ENCODE results near the gene ENO1.
A peak's percentile ranks its signal among the peaks of the same experiment; 100 is the strongest.

Gene ENO1

GRCh38 chr1:8870103-8870502 is 8.4 kb downstream of the ENO1 start:
- no peak for FAIRE-seq

- FAIRE-seq = no peak
These were observed 10.5 kb downstream of the ENO1 start for GRCh38 chr1:8867878-8868567.

GRCh38 chr1:8866792-8867415 is 11.6 kb downstream of the ENO1 start:
- FAIRE-seq = no peak

- FAIRE-seq = no peak
These were observed 12.2 kb downstream of the ENO1 start for GRCh38 chr1:8866173-8866791.

GRCh38 chr1:8864713-8865344 is 13.7 kb downstream of the ENO1 start:
- FAIRE-seq = no peak

- no peak for FAIRE-seq
These were observed 14.7 kb downstream of the ENO1 start for GRCh38 chr1:8863794-8864233.

- FAIRE-seq = no peak
These were observed 15.3 kb downstream of the ENO1 start for GRCh38 chr1:8863138-8863537.

- no peak for FAIRE-seq
These were observed 16.0 kb downstream of the ENO1 start for GRCh38 chr1:8862528-8862927.

GRCh38 chr1:8860738-8861516 is 17.6 kb downstream of the ENO1 start:
- FAIRE-seq = no peak

GRCh38 chr1:8858888-8859706 is 19.4 kb downstream of the ENO1 start:
- peak; percentile 79 for FAIRE-seq

- FAIRE-seq = peak; percentile 58
These were observed 20.3 kb downstream of the ENO1 start for GRCh38 chr1:8858112-8858668.

- FAIRE-seq = no peak
These were observed 21.6 kb downstream of the ENO1 start for GRCh38 chr1:8856689-8857412.

GRCh38 chr1:8854240-8854639 is 24.2 kb downstream of the ENO1 start:
- FAIRE-seq = no peak

- no peak for FAIRE-seq
These were observed 27.4 kb downstream of the ENO1 start for GRCh38 chr1:8851060-8851459.

- FAIRE-seq = no peak
These were observed 29.7 kb downstream of the ENO1 start for GRCh38 chr1:8848663-8849386.

GRCh38 chr1:8847990-8848389 is 30.5 kb downstream of the ENO1 start:
- no peak for FAIRE-seq

GRCh38 chr1:8846263-8846662 is 32.2 kb downstream of the ENO1 start:
- FAIRE-seq = no peak

- no peak for FAIRE-seq
These were observed 33.1 kb downstream of the ENO1 start for GRCh38 chr1:8845104-8846097.

- FAIRE-seq = no peak
These were observed 33.9 kb downstream of the ENO1 start for GRCh38 chr1:8844501-8845006.
